HCT116 (cell line): Measurements from ENCODE around the gene PKDCC. TPM values are rescaled to one million over a fixed set of nuclear protein-coding genes. Genes with fewer than 3 reads are reported as not detected.

Experiments used
- ATAC-seq: fragments of 200-7000 bp; cut with Tn5 transposase; 2 replicates; pipeline ENCODE4 v1.9.1; 2020; ENCODE audit warnings: mild to moderate bottlenecking, moderate library complexity
- BruUV-seq: library from RNA; stranded (reverse); fragments of 400-500 nt; replicated peaks from 2 replicates; lab custom pipeline; 2021; lab: Mats Ljungman, UMichigan
- CTCF ChIA-PET: fragments of 300-600 bp; sonication (Branson Sonifier 250); formaldehyde crosslinking; loops from one replicate; lab custom pipeline; 2021; ENCODE audit warnings: antibody characterized with exemption; lab: Charles Lee
- POLR2A ChIA-PET: fragments of 300-600, 350-600 bp; sonication (Branson Sonifier 250); formaldehyde crosslinking; loops from one replicate; lab custom pipeline; 2021; ENCODE audit warnings: antibody characterized with exemption; lab: Charles Lee
- RAD21 ChIA-PET, 2 experiments: fragments of 300-600 bp; sonication (Branson Sonifier 250); formaldehyde crosslinking; loops; one replicate each; lab custom pipeline; 2023; ENCODE audit warnings: low total read pairs in 2 of 2; ENCODE audit not compliant: uncharacterized antibody in 2 of 2, unreplicated experiment in 2 of 2, low non-redundant PET in 1 of 2; lab: Charles Lee
- DNase-seq: peaks from one replicate; pipeline ENCODE4 v3.0.0-alpha.2; 2010; ENCODE audit warnings: low read depth, low spot score
- H2AFZ ChIP-seq: fragments of 200-600 bp; shearing (Covaris generic), sonication (generic); 2 replicates; pipeline ENCODE4 v1.6.1; 2017; ENCODE audit warnings: low read depth, mixed run types, mixed read lengths, antibody characterized with exemption, low read length; ENCODE audit not compliant: poor library complexity, severe bottlenecking
- H3K27ac ChIP-seq: 2 replicates; pipeline ENCODE4 v1.5.1; 2012; ENCODE audit warnings: low read depth, low read length
- H3K27me3 ChIP-seq: fragments of 200-600 bp; sonication (generic); 2 replicates; pipeline ENCODE4 v1.6.1; 2016; ENCODE audit warnings: mixed run types, low read length, mixed read lengths; ENCODE audit not compliant: insufficient read depth
- H3K36me3 ChIP-seq, 2 experiments: fragments of 200-500 bp in 1 of 2; fragments of 200-600 bp in 1 of 2; sonication (Bioruptor generic) in 1 of 2; sonication (generic) in 1 of 2; 2 replicates each; pipeline versions ENCODE4 v1.5.1 to v1.6.1; 2014 to 2016; ENCODE audit warnings: low read length in 2 of 2, inconsistent platforms in 1 of 2, mixed read lengths in 1 of 2, mixed run types in 1 of 2; ENCODE audit not compliant: insufficient read depth in 2 of 2, control insufficient read depth in 1 of 2
- H3K4me1 ChIP-seq, 2 experiments: fragments of 200-600 bp in 1 of 2; sonication (generic) in 1 of 2; 2 replicates each; pipeline versions ENCODE4 v1.5.1 to v1.6.1; 2012 to 2017; ENCODE audit warnings: low read length in 2 of 2, inconsistent platforms in 1 of 2, mild to moderate bottlenecking in 1 of 2, mixed read lengths in 1 of 2, mixed run types in 1 of 2, moderate library complexity in 1 of 2; ENCODE audit not compliant: insufficient read depth in 2 of 2, control insufficient read depth in 1 of 2
- H3K4me2 ChIP-seq: fragments of 200-600 bp; sonication (generic); 2 replicates; pipeline ENCODE4 v1.6.1; 2017; ENCODE audit warnings: mixed run types, low read length, mixed read lengths
- H3K4me3 ChIP-seq, 2 experiments: fragments of 200-600 bp in 1 of 2; sonication (generic) in 1 of 2; replicated peaks in 1 of 2; 2 replicates each; pipeline ENCODE4 v1.5.1; 2011 to 2016; ENCODE audit warnings: low read length in 2 of 2, control low read depth in 1 of 2, low read depth in 1 of 2, mild to moderate bottlenecking in 1 of 2, mixed read lengths in 1 of 2, mixed run types in 1 of 2
- H3K79me2 ChIP-seq: fragments of 200-600 bp; sonication (generic); 2 replicates; pipeline ENCODE4 v1.6.1; 2017; ENCODE audit warnings: mild to moderate bottlenecking, mixed run types, low read length, moderate library complexity, mixed read lengths; ENCODE audit not compliant: insufficient read depth
- H3K9ac ChIP-seq: fragments of 200-600 bp; sonication (generic); 2 replicates; pipeline ENCODE4 v1.6.1; 2016; ENCODE audit warnings: low read length, mixed read lengths
- H3K9me2 ChIP-seq: fragments of 200-600 bp; sonication (generic), shearing (Covaris generic); 2 replicates; pipeline ENCODE4 v1.6.1; 2017; ENCODE audit warnings: mixed run types, mild to moderate bottlenecking, moderate library complexity; ENCODE audit not compliant: insufficient read depth
- H3K9me3 ChIP-seq, 2 experiments: fragments of 200-500 bp in 1 of 2; fragments of 200-600 bp in 1 of 2; sonication (Bioruptor generic) in 1 of 2; sonication (generic) in 1 of 2; 2 replicates each; pipeline ENCODE4 v1.6.1; 2014 to 2017; ENCODE audit warnings: low read length in 2 of 2, mixed read lengths in 2 of 2, inconsistent platforms in 1 of 2, low read depth in 1 of 2, mild to moderate bottlenecking in 1 of 2, mixed run types in 1 of 2, moderate library complexity in 1 of 2; ENCODE audit not compliant: control insufficient read depth in 1 of 2, insufficient read depth in 1 of 2
- H4K20me1 ChIP-seq: fragments of 200-600 bp; sonication (generic), shearing (Covaris generic); 2 replicates; pipeline ENCODE4 v1.6.1; 2017; ENCODE audit warnings: mixed run types, mild to moderate bottlenecking, moderate library complexity; ENCODE audit not compliant: insufficient read depth
- CBX3 ChIP-seq: IDR thresholded peaks from 2 replicates; pipeline ENCODE4 v1.6.1; 2012; ENCODE audit warnings: low read depth
- EZH2 ChIP-seq: fragments of 200-600 bp; sonication (generic); IDR thresholded peaks from 2 replicates; pipeline ENCODE4 v1.6.1; 2017; ENCODE audit warnings: antibody characterized with exemption, mixed run types
- EZH2phosphoT487 ChIP-seq: fragments of 200-600 bp; IDR thresholded peaks from 2 replicates; pipeline ENCODE4 v1.6.1; 2018; ENCODE audit warnings: antibody characterized with exemption, borderline replicate concordance
- JUND ChIP-seq: IDR thresholded peaks from 2 replicates; pipeline ENCODE4 v1.6.1; 2012
- SIN3A ChIP-seq: IDR thresholded peaks from 2 replicates; pipeline ENCODE4 v1.6.1; 2012; ENCODE audit warnings: low read depth
- TCF7L2 ChIP-seq: IDR thresholded peaks from 2 replicates; pipeline ENCODE4 v1.7.0; 2011; ENCODE audit warnings: borderline replicate concordance, inconsistent platforms; ENCODE audit not compliant: insufficient read depth, insufficient read length; ENCODE audit errors: extremely low read depth
- ZFX ChIP-seq: fragments of 450-650 bp; IDR thresholded peaks from 2 replicates; pipeline ENCODE4 v1.6.1; 2017
- intact Hi-C: fragments of 100-400 bp; cut with micrococcal nuclease; formaldehyde crosslinking; loops from 2 replicates; pipeline ENCODE4 v1.10.0; 2022
- total RNA-seq: library from RNA; stranded (reverse); gene quantifications from one replicate; pipeline ENCODE4 v1.2.1, GENCODE V29; 2021; ENCODE audit not compliant: unreplicated experiment
- TF ChIP-seq, protein P1 (sequence below): IDR thresholded peaks from 2 replicates; pipeline ENCODE4 v1.6.1; 2012
- TF ChIP-seq, protein P2 (sequence below): IDR thresholded peaks from 2 replicates; pipeline ENCODE4 v1.6.1; 2012; ENCODE audit warnings: low read depth

PKDCC gene
- total RNA-seq, 1 experiment from 2014 or later = 0.84 TPM

GRCh38 chr2:42068571-42069178 is 20.9 kb downstream of the PKDCC start:
- DNase-seq = no peak
- H3K27me3 ChIP-seq = peaks cover 16% of the 10 kb centered on the region; the same call in 1 of the 2 replicates
- ATAC-seq = no peak
- H3K79me2 ChIP-seq = no peaks in the 10 kb centered on the region
- no peaks in the 10 kb centered on the region for H4K20me1 ChIP-seq
- no peak overlapping the region for H3K4me3 ChIP-seq
- ChIA-PET CTCF (no interaction called here), POLR2A (no interaction called here), RAD21 (no interaction called here)
- no peaks in the 10 kb centered on the region for H3K4me1 ChIP-seq
- H3K9me3 ChIP-seq = no peaks in the 10 kb centered on the region
- intact Hi-C loops = no loop called here
- no peak overlapping the region for H2AFZ ChIP-seq
- H3K4me2 ChIP-seq = no peak overlapping the region
- no peak overlapping the region for H3K9ac ChIP-seq
- H3K36me3 ChIP-seq = no peaks in the 10 kb centered on the region
- BruUV-seq = no TSS peak
- H3K27ac ChIP-seq = no peak overlapping the region
- TF ChIP-seq EZH2phosphoT487 (no peak), EZH2 (no peak), SIN3A (no peak), TCF7L2 (no peak), JUND (no peak), CBX3 (no peak), ZFX (no peak)
- TF ChIP-seq, protein P1, sequence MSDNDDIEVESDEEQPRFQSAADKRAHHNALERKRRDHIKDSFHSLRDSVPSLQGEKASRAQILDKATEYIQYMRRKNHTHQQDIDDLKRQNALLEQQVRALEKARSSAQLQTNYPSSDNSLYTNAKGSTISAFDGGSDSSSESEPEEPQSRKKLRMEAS = no peak
- TF ChIP-seq, protein P2, sequence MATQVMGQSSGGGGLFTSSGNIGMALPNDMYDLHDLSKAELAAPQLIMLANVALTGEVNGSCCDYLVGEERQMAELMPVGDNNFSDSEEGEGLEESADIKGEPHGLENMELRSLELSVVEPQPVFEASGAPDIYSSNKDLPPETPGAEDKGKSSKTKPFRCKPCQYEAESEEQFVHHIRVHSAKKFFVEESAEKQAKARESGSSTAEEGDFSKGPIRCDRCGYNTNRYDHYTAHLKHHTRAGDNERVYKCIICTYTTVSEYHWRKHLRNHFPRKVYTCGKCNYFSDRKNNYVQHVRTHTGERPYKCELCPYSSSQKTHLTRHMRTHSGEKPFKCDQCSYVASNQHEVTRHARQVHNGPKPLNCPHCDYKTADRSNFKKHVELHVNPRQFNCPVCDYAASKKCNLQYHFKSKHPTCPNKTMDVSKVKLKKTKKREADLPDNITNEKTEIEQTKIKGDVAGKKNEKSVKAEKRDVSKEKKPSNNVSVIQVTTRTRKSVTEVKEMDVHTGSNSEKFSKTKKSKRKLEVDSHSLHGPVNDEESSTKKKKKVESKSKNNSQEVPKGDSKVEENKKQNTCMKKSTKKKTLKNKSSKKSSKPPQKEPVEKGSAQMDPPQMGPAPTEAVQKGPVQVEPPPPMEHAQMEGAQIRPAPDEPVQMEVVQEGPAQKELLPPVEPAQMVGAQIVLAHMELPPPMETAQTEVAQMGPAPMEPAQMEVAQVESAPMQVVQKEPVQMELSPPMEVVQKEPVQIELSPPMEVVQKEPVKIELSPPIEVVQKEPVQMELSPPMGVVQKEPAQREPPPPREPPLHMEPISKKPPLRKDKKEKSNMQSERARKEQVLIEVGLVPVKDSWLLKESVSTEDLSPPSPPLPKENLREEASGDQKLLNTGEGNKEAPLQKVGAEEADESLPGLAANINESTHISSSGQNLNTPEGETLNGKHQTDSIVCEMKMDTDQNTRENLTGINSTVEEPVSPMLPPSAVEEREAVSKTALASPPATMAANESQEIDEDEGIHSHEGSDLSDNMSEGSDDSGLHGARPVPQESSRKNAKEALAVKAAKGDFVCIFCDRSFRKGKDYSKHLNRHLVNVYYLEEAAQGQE = no peak
- no peaks in the 10 kb centered on the region for H3K9me2 ChIP-seq
